ENCODE measurements around the gene CYP46A1.

GRCh38 chr14:99672506-99673304 is 11.4 kb upstream of the CYP46A1 start:
- TF ChIP-seq CTCF (IDR thresholded peaks at IDR 0.05; ENCODE audit: insufficient read depth, low read length, poor library complexity, severe bottlenecking) (no peak), EZH2phosphoT487 (conservative IDR thresholded peaks at IDR 0.05; ENCODE audit: low read length) (no peak)

Data from SU-DHL-6 (cell line).